PC-3 (cell line): ENCODE data around the gene FRRS1L. TPM values are rescaled to one million over a fixed set of nuclear protein-coding genes. Genes with fewer than 3 reads are reported as not detected.

Experiments used
- ATAC-seq: fragments of 200-7000 bp; cut with Tn5 transposase; 2 replicates; pipeline ENCODE4 v1.9.1; 2020; ENCODE audit warnings: mild to moderate bottlenecking, moderate library complexity
- BruUV-seq: library from RNA; stranded (reverse); fragments of 400-500 nt; replicated peaks from 2 replicates; lab custom pipeline; 2021; lab: Mats Ljungman, UMichigan
- CTCF ChIA-PET: fragments of 300-600 bp; sonication (Branson Sonifier 250); formaldehyde crosslinking; loops from one replicate; lab custom pipeline; 2022; ENCODE audit warnings: antibody characterized with exemption; lab: Charles Lee
- POLR2A ChIA-PET: fragments of 300-600 bp; sonication (Branson Sonifier 250); formaldehyde crosslinking; loops from one replicate; lab custom pipeline; 2022; ENCODE audit warnings: antibody characterized with exemption; ENCODE audit not compliant: unreplicated experiment; lab: Charles Lee
- DNase-seq: peaks from one replicate; pipeline ENCODE4 v3.0.0-alpha.2; 2015
- H2AFZ ChIP-seq: fragments of 300-600 bp; sonication (generic); 2 replicates; pipeline ENCODE4 v1.6.0; 2016; ENCODE audit warnings: antibody characterized with exemption, low read length
- H3F3A ChIP-seq: fragments of 300-600 bp; sonication (generic); one replicate; pipeline ENCODE4 v1.6.0; 2017; ENCODE audit warnings: antibody characterized with exemption, low read length, control low read depth, mild to moderate bottlenecking; ENCODE audit not compliant: unreplicated experiment
- H3K27ac ChIP-seq: fragments of 300-600 bp; sonication (generic); 2 replicates; pipeline ENCODE4 v1.5.1; 2016; ENCODE audit warnings: mild to moderate bottlenecking, low read length
- H3K27me3 ChIP-seq: fragments of 300-600 bp; sonication (generic); 2 replicates; pipeline ENCODE4 v1.6.1; 2016; ENCODE audit warnings: low read length, mixed read lengths
- H3K36me3 ChIP-seq: fragments of 300-600 bp; sonication (generic); 2 replicates; pipeline ENCODE4 v1.6.1; 2016; ENCODE audit warnings: low read depth, mixed run types, low read length, mixed read lengths
- H3K4me1 ChIP-seq: fragments of 300-600 bp; sonication (generic); 2 replicates; pipeline ENCODE4 v1.5.1; 2016; ENCODE audit warnings: low read length; ENCODE audit not compliant: insufficient read depth
- H3K4me2 ChIP-seq: fragments of 300-600 bp; sonication (generic); 2 replicates; pipeline ENCODE4 v1.6.0; 2016; ENCODE audit warnings: low read length
- H3K4me3 ChIP-seq: fragments of 300-600 bp; sonication (generic); 2 replicates; pipeline ENCODE4 v1.5.1; 2016; ENCODE audit warnings: mild to moderate bottlenecking, low read length, mixed read lengths
- H3K79me2 ChIP-seq: fragments of 300-600 bp; sonication (generic); 2 replicates; pipeline ENCODE4 v1.6.1; 2017; ENCODE audit warnings: low read length, mixed read lengths
- H3K9ac ChIP-seq: fragments of 300-600 bp; sonication (generic); 2 replicates; pipeline ENCODE4 v1.6.0; 2016; ENCODE audit warnings: mild to moderate bottlenecking, low read length
- H3K9me2 ChIP-seq: fragments of 300-600 bp; sonication (generic); replicated peaks from 2 replicates; pipeline ENCODE4 v1.6.1; 2016; ENCODE audit warnings: mixed run types, low read length, mixed read lengths
- H3K9me3 ChIP-seq: fragments of 300-600 bp; sonication (generic); 2 replicates; pipeline ENCODE4 v1.6.1; 2016; ENCODE audit warnings: low read length, mixed read lengths
- H4K20me1 ChIP-seq: fragments of 300-600 bp; sonication (generic); 2 replicates; pipeline ENCODE4 v1.6.1; 2016; ENCODE audit warnings: low read length, mixed read lengths
- CTCF ChIP-seq: fragments of 300-600 bp; sonication (generic); conservative IDR thresholded peaks from 2 replicates; pipeline ENCODE4 v1.5.1; 2017; ENCODE audit warnings: antibody characterized with exemption, low read depth, mild to moderate bottlenecking, low read length
- EZH2 ChIP-seq: fragments of 300-600 bp; sonication (generic); IDR thresholded peaks from one replicate; pipeline ENCODE4 v1.6.1; 2017; ENCODE audit warnings: antibody characterized with exemption, mild to moderate bottlenecking, low read length; ENCODE audit not compliant: unreplicated experiment
- EZH2phosphoT487 ChIP-seq: fragments of 300-600 bp; sonication (generic); IDR thresholded peaks from 2 replicates; pipeline ENCODE4 v1.6.1; 2018; ENCODE audit warnings: mild to moderate bottlenecking, antibody characterized with exemption, low read length, borderline replicate concordance
- intact Hi-C: fragments of 100-400 bp; cut with micrococcal nuclease; formaldehyde crosslinking; loops from 2 replicates; pipeline ENCODE4 v1.9.0; 2023
- total RNA-seq: library from RNA; depleted of rRNA; stranded (reverse); fragments of >200 nt; gene quantifications from 2 replicates; pipeline ENCODE4 v1.2.3, GENCODE V29; 2014

The FRRS1L gene
- total RNA-seq, 1 experiment from 2014 or later, result not detected

GRCh38 chr9:109182940-109183798 is 16.1 kb upstream of the FRRS1L start:
- no TSS peak for BruUV-seq
- ChIA-PET CTCF (interaction anchor here (0.6 to 1.2 kb wide), 6 partner anchors 68 to 162 kb away, joined by 3 to 8 read pairs (median 4); no protein-coding TSS in a partner anchor), POLR2A (no interaction called here)
- H3K9me3 ChIP-seq, result no peaks in the 10 kb centered on the region
- no peak overlapping the region for H3K4me3 ChIP-seq
- H3K4me1 ChIP-seq, result no peaks in the 10 kb centered on the region
- no peaks in the 10 kb centered on the region for H3K9me2 ChIP-seq
- no peak overlapping the region for H3K9ac ChIP-seq
- no peaks in the 10 kb centered on the region for H4K20me1 ChIP-seq
- no peaks in the 10 kb centered on the region for H3K36me3 ChIP-seq
- intact Hi-C loops, result loop anchor here (2.0 to 10.0 kb wide), 2 partner anchors 72 to 138 kb away; partner anchors contain the start of gene EPB41L4B
- no peak overlapping the region for H3K27ac ChIP-seq
- no peaks in the 10 kb centered on the region for H3K27me3 ChIP-seq
- no peaks in the 10 kb centered on the region for H3K79me2 ChIP-seq
- DNase-seq (peak; percentile 55), ATAC-seq (peak; percentile 94)
- TF ChIP-seq EZH2 (no peak), CTCF (peak; percentile 63), EZH2phosphoT487 (no peak)
- H3K4me2 ChIP-seq, result no peak overlapping the region
- no peak overlapping the region for H2AFZ ChIP-seq
- no peaks in the 10 kb centered on the region for H3F3A ChIP-seq

- Histone ChIP-seq H3K9me3 (no peaks in the 10 kb centered on the region), H3K27me3 (no peaks in the 10 kb centered on the region), H3K27ac (no peak overlapping the region), H3K4me1 (no peaks in the 10 kb centered on the region), H3K9ac (no peak overlapping the region), H3K9me2 (no peaks in the 10 kb centered on the region), H3K79me2 (no peaks in the 10 kb centered on the region), H2AFZ (no peak overlapping the region), H4K20me1 (no peaks in the 10 kb centered on the region), H3F3A (no peaks in the 10 kb centered on the region), H3K36me3 (no peaks in the 10 kb centered on the region), H3K4me2 (no peak overlapping the region), H3K4me3 (no peak overlapping the region)
- DNase-seq (no peak), ATAC-seq (no peak)
- no TSS peak for BruUV-seq
- CTCF ChIA-PET, result interaction anchor here (0.6 to 1.2 kb wide), 4 partner anchors 69 to 163 kb away, joined by 3 to 8 read pairs (median 4); no protein-coding TSS in a partner anchor
- TF ChIP-seq EZH2 (no peak), CTCF (no peak), EZH2phosphoT487 (no peak)
- intact Hi-C loops, result loop anchor here (2.0 to 10.0 kb wide), 2 partner anchors 72 to 138 kb away; partner anchors contain the start of gene EPB41L4B
- POLR2A ChIA-PET, result no interaction called here
These were observed 15.5 kb upstream of the FRRS1L start for GRCh38 chr9:109182550-109182939.

- H2AFZ ChIP-seq, result no peak overlapping the region
- no peaks in the 10 kb centered on the region for H3F3A ChIP-seq
- intact Hi-C loops, result loop anchor here (10.0 kb wide), 1 partner anchor 74 kb away; no protein-coding TSS in a partner anchor
These were observed 14.2 kb upstream of the FRRS1L start for GRCh38 chr9:109181284-109181683.

More at GRCh38 chr9:109181284-109181683, 14.2 kb upstream of the FRRS1L start:
- BruUV-seq, result no TSS peak
- no peak overlapping the region for H3K27ac ChIP-seq
- H3K9me2 ChIP-seq, result no peaks in the 10 kb centered on the region
- no peaks in the 10 kb centered on the region for H4K20me1 ChIP-seq
- no peaks in the 10 kb centered on the region for H3K36me3 ChIP-seq
- TF ChIP-seq EZH2, result no peak
- H3K9ac ChIP-seq, result no peak overlapping the region
- no peaks in the 10 kb centered on the region for H3K27me3 ChIP-seq
- no peak overlapping the region for H3K4me3 ChIP-seq
- DNase-seq (no peak), ATAC-seq (no peak)
- CTCF ChIA-PET, result interaction anchor here (0.7 kb wide), 1 partner anchor 320 kb away, joined by 4 read pairs; no protein-coding TSS in a partner anchor
- H3K4me1 ChIP-seq, result no peaks in the 10 kb centered on the region
- H3K9me3 ChIP-seq, result no peaks in the 10 kb centered on the region
- POLR2A ChIA-PET, result no interaction called here
- no peaks in the 10 kb centered on the region for H3K79me2 ChIP-seq
- H3K4me2 ChIP-seq, result no peak overlapping the region
